Retinal pigment epithelial cell (primary cell): ENCODE measurements around the gene AIF1L.

ENCODE experiments used
- DNase-seq: peaks from one replicate; pipeline ENCODE4 v3.0.0-alpha.2; 2010; ENCODE audit warnings: low read depth
- H3K4me3 ChIP-seq: 2 replicates; pipeline ENCODE4 v1.5.1; 2011; ENCODE audit warnings: mild to moderate bottlenecking, low read length, control low read depth, moderate library complexity
- TF ChIP-seq, protein P1 (sequence below): conservative IDR thresholded peaks from 2 replicates; pipeline ENCODE4 v1.5.1; 2011; ENCODE audit warnings: low read depth, low read length, control low read depth, inconsistent platforms

Gene AIF1L

GRCh38 chr9:131067625-131068024, 28.7 kb upstream of the AIF1L start:
- no peak overlapping the region for H3K4me3 ChIP-seq
- no peak for DNase-seq
- TF ChIP-seq, protein P1, sequence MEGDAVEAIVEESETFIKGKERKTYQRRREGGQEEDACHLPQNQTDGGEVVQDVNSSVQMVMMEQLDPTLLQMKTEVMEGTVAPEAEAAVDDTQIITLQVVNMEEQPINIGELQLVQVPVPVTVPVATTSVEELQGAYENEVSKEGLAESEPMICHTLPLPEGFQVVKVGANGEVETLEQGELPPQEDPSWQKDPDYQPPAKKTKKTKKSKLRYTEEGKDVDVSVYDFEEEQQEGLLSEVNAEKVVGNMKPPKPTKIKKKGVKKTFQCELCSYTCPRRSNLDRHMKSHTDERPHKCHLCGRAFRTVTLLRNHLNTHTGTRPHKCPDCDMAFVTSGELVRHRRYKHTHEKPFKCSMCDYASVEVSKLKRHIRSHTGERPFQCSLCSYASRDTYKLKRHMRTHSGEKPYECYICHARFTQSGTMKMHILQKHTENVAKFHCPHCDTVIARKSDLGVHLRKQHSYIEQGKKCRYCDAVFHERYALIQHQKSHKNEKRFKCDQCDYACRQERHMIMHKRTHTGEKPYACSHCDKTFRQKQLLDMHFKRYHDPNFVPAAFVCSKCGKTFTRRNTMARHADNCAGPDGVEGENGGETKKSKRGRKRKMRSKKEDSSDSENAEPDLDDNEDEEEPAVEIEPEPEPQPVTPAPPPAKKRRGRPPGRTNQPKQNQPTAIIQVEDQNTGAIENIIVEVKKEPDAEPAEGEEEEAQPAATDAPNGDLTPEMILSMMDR: no peak

GRCh38 chr9:131068076-131068816, 28.1 kb upstream of the AIF1L start:
- no peak overlapping the region for H3K4me3 ChIP-seq
- TF ChIP-seq, protein P1: no peak
- no peak for DNase-seq

DNA sequence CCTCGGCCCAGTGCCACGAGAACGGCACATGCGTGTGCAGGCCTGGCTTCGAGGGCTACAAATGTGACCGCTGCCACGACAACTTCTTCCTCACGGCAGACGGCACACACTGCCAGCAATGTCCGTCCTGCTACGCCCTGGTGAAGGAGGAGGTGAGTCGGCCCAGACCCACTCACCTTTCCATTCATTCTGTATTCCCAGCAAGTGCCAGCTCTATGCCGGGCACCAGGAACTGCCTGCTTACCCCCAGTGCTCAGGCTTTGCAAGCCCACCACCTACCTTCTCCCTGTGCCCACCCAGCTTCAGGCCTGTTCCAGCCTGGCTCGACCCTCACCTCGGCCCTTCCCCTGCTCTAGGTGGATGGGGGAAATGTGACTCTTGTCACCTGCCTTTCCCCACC, 26.6 kb upstream of the AIF1L start:
- DNase-seq: no peak
- TF ChIP-seq, protein P1: no peak
- no peak overlapping the region for H3K4me3 ChIP-seq

- DNase-seq: no peak
- no peak overlapping the region for H3K4me3 ChIP-seq
- TF ChIP-seq, protein P1: no peak
These were observed 24.0 kb upstream of the AIF1L start for GRCh38 chr9:131072107-131072870.

GRCh38 chr9:131072871-131073237, 23.5 kb upstream of the AIF1L start:
- no peak overlapping the region for H3K4me3 ChIP-seq
- no peak for DNase-seq
- TF ChIP-seq, protein P1: no peak

- TF ChIP-seq, protein P1: no peak
- no peak for DNase-seq
- H3K4me3 ChIP-seq: no peak overlapping the region
These were observed 19.8 kb upstream of the AIF1L start for GRCh38 chr9:131076347-131077195.
